ENCODE measurements around the gene BRD7.

BRD7 gene

GRCh38 chr16:50271148-50272041 is 97.4 kb downstream of the BRD7 start:
- DNase-seq, result no peak

GRCh38 chr16:50270510-50271147 is 98.2 kb downstream of the BRD7 start:
- DNase-seq, result no peak

GRCh38 chr16:50269769-50270509 is 98.8 kb downstream of the BRD7 start:
- no peak for DNase-seq

- no peak for DNase-seq
These were observed 99.6 kb downstream of the BRD7 start for GRCh38 chr16:50269061-50269705.

- DNase-seq, result no peak
These were observed 100.4 kb downstream of the BRD7 start for GRCh38 chr16:50268352-50268751.

GRCh38 chr16:50267651-50268050 is 101.1 kb downstream of the BRD7 start:
- DNase-seq, result no peak

- DNase-seq, result no peak
These were observed 101.6 kb downstream of the BRD7 start for GRCh38 chr16:50267151-50267631.

GRCh38 chr16:50266337-50267091 is 102.3 kb downstream of the BRD7 start, which contains the start of gene ADCY7:
ADCY7 (plus strand) TSS chr16:50266551; CDS start chr16:50288180, 21,629 bp downstream.
- peak in 3 of 14 donors; percentile 10 to 36 (median 17) for DNase-seq

Data from C1 segment of cervical spinal cord (tissue), 14 donors.